SU-DHL-6 (cell line): ENCODE data around the gene CIB2.

Experiments used
- H2AFZ ChIP-seq: fragments of 200-600 bp; sonication (generic); 2 replicates; pipeline ENCODE4 v1.6.1; 2014; ENCODE audit warnings: low read depth, mild to moderate bottlenecking, moderate library complexity, mixed read lengths, antibody characterized with exemption, low read length; ENCODE audit not compliant: severe bottlenecking
- H3F3A ChIP-seq: fragments of 200-600 bp; shearing (Covaris generic); 2 replicates; pipeline ENCODE4 v1.6.0; 2016; ENCODE audit warnings: antibody characterized with exemption, mild to moderate bottlenecking; ENCODE audit not compliant: insufficient read depth
- H3K27ac ChIP-seq: fragments of 200-600 bp; sonication (generic); 2 replicates; pipeline ENCODE4 v1.5.1; 2016; ENCODE audit warnings: low read depth, mild to moderate bottlenecking, low read length, moderate library complexity, mixed read lengths
- H3K27me3 ChIP-seq: fragments of 200-600 bp; sonication (generic), shearing (Covaris generic); 2 replicates; pipeline ENCODE4 v1.6.0; 2014; ENCODE audit warnings: mild to moderate bottlenecking, low read length
- H3K36me3 ChIP-seq: fragments of 200-600 bp; sonication (generic); 2 replicates; pipeline ENCODE4 v1.6.1; 2014; ENCODE audit warnings: mild to moderate bottlenecking, low read length, mixed read lengths
- H3K4me2 ChIP-seq: fragments of 300-600, 200-600 bp; shearing (Covaris generic), sonication (generic); 2 replicates; pipeline ENCODE4 v1.6.0; 2014; ENCODE audit warnings: low read length, low read depth, mild to moderate bottlenecking; ENCODE audit not compliant: poor library complexity, severe bottlenecking
- H3K4me3 ChIP-seq: fragments of 200-600 bp; sonication (generic); 2 replicates; pipeline ENCODE4 v1.5.1; 2014; ENCODE audit warnings: antibody characterized with exemption, low read length, mild to moderate bottlenecking, mixed read lengths; ENCODE audit not compliant: insufficient read depth, poor library complexity, severe bottlenecking
- H3K79me2 ChIP-seq: fragments of 200-600 bp; sonication (generic); 2 replicates; pipeline ENCODE4 v1.6.1; 2014; ENCODE audit warnings: mild to moderate bottlenecking, low read length, moderate library complexity; ENCODE audit not compliant: insufficient read depth
- H3K9ac ChIP-seq: fragments of 200-600 bp; sonication (generic); 2 replicates; pipeline ENCODE4 v1.7.0; 2014; ENCODE audit warnings: mild to moderate bottlenecking, low read length
- H3K9me2 ChIP-seq: fragments of 200-600 bp; sonication (generic); replicated peaks from 2 replicates; pipeline ENCODE4 v1.6.1; 2014; ENCODE audit warnings: low read length; ENCODE audit not compliant: insufficient read depth
- H3K9me3 ChIP-seq: fragments of 200-600 bp; sonication (generic); 2 replicates; pipeline ENCODE4 v1.6.1; 2014; ENCODE audit warnings: low read length, mixed read lengths; ENCODE audit not compliant: insufficient read depth
- H4K20me1 ChIP-seq: fragments of 200-600 bp; sonication (generic); 2 replicates; pipeline ENCODE4 v1.6.1; 2014; ENCODE audit warnings: low read depth, mild to moderate bottlenecking, antibody characterized with exemption, low read length, moderate library complexity, mixed read lengths
- EZH2phosphoT487 ChIP-seq: fragments of 200-600 bp; sonication (generic), shearing (Covaris generic); conservative IDR thresholded peaks from 2 replicates; pipeline ENCODE4 v1.6.1; 2018; ENCODE audit warnings: mild to moderate bottlenecking, antibody characterized with exemption, low read length, moderate library complexity, mixed read lengths
- TF ChIP-seq, protein P1 (sequence below): fragments of 200-600 bp; sonication (generic); IDR thresholded peaks from one replicate; pipeline ENCODE4 v1.5.1; 2017; ENCODE audit warnings: antibody characterized with exemption, mild to moderate bottlenecking, low read length, moderate library complexity; ENCODE audit not compliant: insufficient read depth, poor library complexity, severe bottlenecking

Gene CIB2

DNA sequence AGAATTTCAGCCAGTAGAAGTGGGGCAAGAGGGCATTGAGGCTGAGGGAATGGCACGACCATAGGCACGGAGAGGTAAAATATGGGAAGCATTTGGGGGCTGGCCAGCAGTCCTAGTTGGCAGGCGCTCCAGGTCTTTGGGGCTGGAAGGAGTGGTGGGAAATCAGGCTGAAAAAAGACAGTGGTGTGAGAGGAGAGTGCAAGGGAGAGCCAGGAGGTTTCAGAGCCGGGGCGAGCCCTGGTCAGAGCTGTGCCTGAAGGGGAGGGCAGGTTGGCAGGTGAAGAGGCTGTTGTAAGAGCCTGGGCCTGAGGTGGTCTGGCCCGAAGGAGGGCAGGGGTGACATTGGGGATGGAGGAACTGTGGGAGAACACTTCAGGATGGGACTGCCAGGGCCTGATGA, 16.3 kb upstream of the CIB2 start:
- Histone ChIP-seq H3K27ac (no peak overlapping the region), H3K4me2 (no peak overlapping the region), H3K9ac (peak overlapping the region; percentile 69; the same call in 1 of the 2 replicates), H2AFZ (no peak overlapping the region), H3K9me2 (no peaks in the 10 kb centered on the region), H3K9me3 (no peaks in the 10 kb centered on the region), H3K4me3 (no peak overlapping the region), H4K20me1 (no peaks in the 10 kb centered on the region), H3F3A (0 out of 2 replicates have a peak, but pooled peaks cover 6% of the 10 kb centered on the region), H3K36me3 (no peaks in the 10 kb centered on the region), H3K27me3 (no peaks in the 10 kb centered on the region), H3K79me2 (peaks cover 12% of the 10 kb centered on the region; the same call in 1 of the 2 replicates)
- TF ChIP-seq, protein P1, sequence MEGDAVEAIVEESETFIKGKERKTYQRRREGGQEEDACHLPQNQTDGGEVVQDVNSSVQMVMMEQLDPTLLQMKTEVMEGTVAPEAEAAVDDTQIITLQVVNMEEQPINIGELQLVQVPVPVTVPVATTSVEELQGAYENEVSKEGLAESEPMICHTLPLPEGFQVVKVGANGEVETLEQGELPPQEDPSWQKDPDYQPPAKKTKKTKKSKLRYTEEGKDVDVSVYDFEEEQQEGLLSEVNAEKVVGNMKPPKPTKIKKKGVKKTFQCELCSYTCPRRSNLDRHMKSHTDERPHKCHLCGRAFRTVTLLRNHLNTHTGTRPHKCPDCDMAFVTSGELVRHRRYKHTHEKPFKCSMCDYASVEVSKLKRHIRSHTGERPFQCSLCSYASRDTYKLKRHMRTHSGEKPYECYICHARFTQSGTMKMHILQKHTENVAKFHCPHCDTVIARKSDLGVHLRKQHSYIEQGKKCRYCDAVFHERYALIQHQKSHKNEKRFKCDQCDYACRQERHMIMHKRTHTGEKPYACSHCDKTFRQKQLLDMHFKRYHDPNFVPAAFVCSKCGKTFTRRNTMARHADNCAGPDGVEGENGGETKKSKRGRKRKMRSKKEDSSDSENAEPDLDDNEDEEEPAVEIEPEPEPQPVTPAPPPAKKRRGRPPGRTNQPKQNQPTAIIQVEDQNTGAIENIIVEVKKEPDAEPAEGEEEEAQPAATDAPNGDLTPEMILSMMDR = no peak
- TF ChIP-seq EZH2phosphoT487 = no peak

DNA sequence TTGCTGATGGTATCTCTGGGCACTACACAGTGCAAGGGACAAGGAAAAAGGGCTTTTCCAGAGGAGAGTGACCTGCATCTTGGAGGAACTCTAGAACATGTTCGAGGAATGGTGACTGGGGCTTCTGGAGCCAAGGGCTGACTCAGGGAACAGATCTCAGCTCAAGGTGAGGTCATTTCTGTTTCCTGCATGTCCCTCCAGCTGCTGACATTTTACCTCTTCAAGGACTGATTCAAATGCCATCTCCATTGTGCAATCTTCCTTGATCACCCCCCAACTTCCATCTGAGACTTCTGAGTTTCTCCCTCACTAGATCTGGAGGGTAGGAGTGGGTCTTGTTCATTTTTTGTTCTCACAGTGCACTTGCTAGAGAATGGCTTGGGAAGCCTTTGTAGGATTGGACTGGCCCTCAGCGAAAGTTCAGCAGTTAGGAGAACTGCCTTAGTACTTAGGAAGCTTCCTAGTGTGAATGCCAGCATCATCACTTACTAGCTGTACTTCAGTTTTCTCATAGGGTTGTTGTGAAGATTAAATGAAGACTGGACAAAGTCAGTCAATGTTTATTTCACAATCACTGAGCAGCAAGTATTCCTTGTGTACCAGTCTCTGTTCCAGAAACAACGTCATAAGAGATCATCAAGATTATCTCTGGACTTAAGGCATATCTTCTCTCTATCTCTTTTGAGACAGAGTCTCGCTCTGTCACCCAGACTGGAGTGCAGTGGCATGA, 15.3 kb upstream of the CIB2 start:
- no peaks in the 10 kb centered on the region for H3K36me3 ChIP-seq
- H3K79me2 ChIP-seq = peaks cover 11% of the 10 kb centered on the region; the same call in 1 of the 2 replicates
- H3K9me3 ChIP-seq = no peaks in the 10 kb centered on the region
- H2AFZ ChIP-seq = no peak overlapping the region
- TF ChIP-seq EZH2phosphoT487 = no peak
- TF ChIP-seq, protein P1 = no peak
- no peak overlapping the region for H3K27ac ChIP-seq
- H3F3A ChIP-seq = 0 out of 2 replicates have a peak, but pooled peaks cover 6% of the 10 kb centered on the region
- H3K27me3 ChIP-seq = no peaks in the 10 kb centered on the region
- no peaks in the 10 kb centered on the region for H4K20me1 ChIP-seq
- no peaks in the 10 kb centered on the region for H3K9me2 ChIP-seq
- no peak overlapping the region for H3K4me3 ChIP-seq
- no peak overlapping the region for H3K9ac ChIP-seq
- H3K4me2 ChIP-seq = no peak overlapping the region

DNA sequence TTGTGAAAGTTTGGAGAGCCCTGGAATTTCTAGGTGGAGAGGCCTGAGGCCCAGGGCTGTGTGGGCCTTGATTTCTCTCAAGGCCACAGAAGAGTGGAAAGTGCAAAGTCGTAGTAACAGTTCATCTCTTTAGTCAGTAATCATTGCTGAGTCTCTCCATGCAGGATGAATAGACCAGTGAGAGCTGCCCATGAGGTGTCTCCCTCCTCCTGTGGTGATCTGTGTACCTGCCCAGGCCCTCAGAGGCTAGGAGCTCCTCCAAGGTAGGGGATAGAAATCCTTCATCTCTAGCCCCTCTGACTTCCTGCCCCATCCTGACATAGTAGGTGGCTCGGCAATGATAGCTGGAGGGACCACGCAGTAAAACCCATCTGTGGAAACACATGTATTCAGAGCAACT, 11.1 kb upstream of the CIB2 start:
- TF ChIP-seq EZH2phosphoT487 = no peak
- TF ChIP-seq, protein P1 = no peak
- H3K9me2 ChIP-seq = no peaks in the 10 kb centered on the region
- H3K4me2 ChIP-seq = no peak overlapping the region
- no peaks in the 10 kb centered on the region for H3F3A ChIP-seq
- no peak overlapping the region for H3K27ac ChIP-seq
- H3K79me2 ChIP-seq = no peaks in the 10 kb centered on the region
- H3K9me3 ChIP-seq = no peaks in the 10 kb centered on the region
- no peaks in the 10 kb centered on the region for H3K36me3 ChIP-seq
- H4K20me1 ChIP-seq = no peaks in the 10 kb centered on the region
- no peak overlapping the region for H3K4me3 ChIP-seq
- no peak overlapping the region for H3K9ac ChIP-seq
- no peak overlapping the region for H2AFZ ChIP-seq
- H3K27me3 ChIP-seq = no peaks in the 10 kb centered on the region
